A549 (cell line): Measurements from ENCODE around the gene TTYH3. TPM values are rescaled to one million over a fixed set of nuclear protein-coding genes. Genes with fewer than 3 reads are reported as not detected.

Source experiments
- ATAC-seq, 2 experiments: fragments of 200-7000 bp in 1 of 2; fragments of >200 bp in 1 of 2; cut with Nextera tagmentation in 1 of 2; cut with Tn5 transposase in 1 of 2; 3 replicates each; pipeline versions ENCODE4 v1.8.0 to v1.9.1; 2018 to 2020; ENCODE audit warnings: mild to moderate bottlenecking in 1 of 2, moderate library complexity in 1 of 2
- CTCF ChIA-PET: fragments of 300-600 bp; sonication (Branson Sonifier 250); formaldehyde crosslinking; extraction: SDS; loops from one replicate; lab custom pipeline; 2021; ENCODE audit warnings: antibody characterized with exemption, inconsistent platforms; lab: Yijun Ruan, JAX
- POLR2A ChIA-PET: fragments of 350-600 bp; formaldehyde crosslinking; extraction: SDS; loops from one replicate; lab custom pipeline; 2021; ENCODE audit warnings: antibody characterized with exemption, inconsistent platforms; lab: Yijun Ruan, JAX
- DNase-seq, 2 experiments: peaks; one replicate each; pipeline versions ENCODE4 v3.0.0 to v3.0.0-alpha.2; 2011 to 2016; ENCODE audit warnings: low read depth in 1 of 2, low spot score in 1 of 2
- FAIRE-seq: peaks from 2 replicates; lab custom pipeline; 2011; peaks lifted over from hg19 to GRCh38; lab: Jason Lieb, UNC
- H3K27ac ChIP-seq, 2 experiments: fragments of >200 bp; sonication (Bioruptor Twin); formaldehyde crosslinking; 3 replicates each; pipeline ENCODE4 v1.5.1; 2016 to 2017
- H3K4me1 ChIP-seq: fragments of >200 bp; sonication (Bioruptor Twin); formaldehyde crosslinking; 3 replicates; pipeline ENCODE4 v1.6.1; 2016
- H3K4me2 ChIP-seq: fragments of >200 bp; sonication (Bioruptor Twin); formaldehyde crosslinking; 3 replicates; pipeline ENCODE4 v1.6.1; 2016
- H3K4me3 ChIP-seq: fragments of >200 bp; sonication (Bioruptor Twin); formaldehyde crosslinking; 3 replicates; pipeline ENCODE4 v1.5.1; 2016
- H3K9me3 ChIP-seq: fragments of >200 bp; sonication (Bioruptor Twin); formaldehyde crosslinking; 3 replicates; pipeline ENCODE4 v1.6.1; 2016
- ATOH8 ChIP-seq: fragments of 250-450 bp; sonication (Bioruptor Pico); IDR thresholded peaks from 2 replicates; pipeline ENCODE4 v1.5.0; 2020; ENCODE audit warnings: low read depth, mild to moderate bottlenecking, moderate library complexity
- BCL3 ChIP-seq: fragments of >200 bp; sonication (Bioruptor Twin); formaldehyde crosslinking; IDR thresholded peaks from 3 replicates; pipeline ENCODE4 v1.6.1; 2016
- BHLHE40 ChIP-seq: IDR thresholded peaks from 2 replicates; pipeline ENCODE4 v1.6.1; 2012; ENCODE audit warnings: low read depth, low read length, inconsistent platforms
- CHD4 ChIP-seq: fragments of 200-600 bp; sonication (generic); IDR thresholded peaks from 2 replicates; pipeline ENCODE4 v1.6.1; 2016; ENCODE audit warnings: antibody characterized with exemption, mild to moderate bottlenecking, borderline replicate concordance
- E2F6 ChIP-seq: IDR thresholded peaks from 2 replicates; pipeline ENCODE4 v1.6.1; 2012; ENCODE audit warnings: low read depth, borderline replicate concordance
- ELK1 ChIP-seq: fragments of 150-350 bp; IDR thresholded peaks from 2 replicates; pipeline ENCODE4 v1.6.1; 2014; ENCODE audit warnings: low read depth, mild to moderate bottlenecking, low read length
- HES2 ChIP-seq: fragments of >200 bp; sonication (Bioruptor Twin); formaldehyde crosslinking; IDR thresholded peaks from 2 replicates; pipeline ENCODE4 v1.6.1; 2016
- KDM1A ChIP-seq: fragments of 200-600 bp; sonication (generic); IDR thresholded peaks from 2 replicates; pipeline ENCODE4 v1.6.1; 2016; ENCODE audit warnings: low read depth, mild to moderate bottlenecking
- MAX ChIP-seq: IDR thresholded peaks from 2 replicates; pipeline ENCODE4 v1.6.1; 2012
- MAZ ChIP-seq: fragments of 150-350 bp; IDR thresholded peaks from 2 replicates; pipeline ENCODE4 v1.6.1; 2014; ENCODE audit warnings: antibody characterized with exemption, low read depth, low read length, borderline replicate concordance
- MYC ChIP-seq: IDR thresholded peaks from 2 replicates; pipeline ENCODE4 v1.6.1; 2012; ENCODE audit warnings: mild to moderate bottlenecking, inconsistent platforms, low read length, improper control_type of control experiment, borderline replicate concordance
- NFE2L2 ChIP-seq: fragments of 150-350 bp; conservative IDR thresholded peaks from 2 replicates; pipeline ENCODE4 v1.6.1; 2014; ENCODE audit warnings: low read length
- NPAS2 ChIP-seq: fragments of 250-450 bp; sonication (Bioruptor Pico); IDR thresholded peaks from 2 replicates; pipeline ENCODE4 v1.8.0; 2022; ENCODE audit warnings: mild to moderate bottlenecking, moderate library complexity, borderline replicate concordance
- PBX3 ChIP-seq: IDR thresholded peaks from 2 replicates; pipeline ENCODE4 v1.6.1; 2012
- PHF8 ChIP-seq: fragments of 200-600 bp; sonication (generic); IDR thresholded peaks from 2 replicates; pipeline ENCODE4 v1.6.1; 2016; ENCODE audit warnings: low read depth, mild to moderate bottlenecking, antibody characterized with exemption, moderate library complexity, borderline replicate concordance
- POLR2AphosphoS2 ChIP-seq: conservative IDR thresholded peaks from 2 replicates; pipeline ENCODE4 v1.6.1; 2012; ENCODE audit warnings: low read length, improper control_type of control experiment, inconsistent platforms
- REST ChIP-seq: fragments of 200-600 bp; sonication (generic); IDR thresholded peaks from 2 replicates; pipeline ENCODE4 v1.6.1; 2016; ENCODE audit warnings: antibody characterized with exemption, mild to moderate bottlenecking, moderate library complexity
- RFX5 ChIP-seq: fragments of 450-650 bp; IDR thresholded peaks from 2 replicates; pipeline ENCODE4 v1.7.1; 2014; ENCODE audit warnings: antibody characterized with exemption, mild to moderate bottlenecking, moderate library complexity
- SMC3 ChIP-seq: fragments of >200 bp; sonication (Bioruptor Twin); formaldehyde crosslinking; IDR thresholded peaks from 3 replicates; pipeline ENCODE4 v1.6.1; 2018; ENCODE audit warnings: inconsistent platforms
- SREBF2 ChIP-seq: fragments of 450-650 bp; IDR thresholded peaks from 2 replicates; pipeline ENCODE4 v1.6.1; 2014; ENCODE audit warnings: mild to moderate bottlenecking, moderate library complexity
- USF2 ChIP-seq: fragments of 450-650 bp; IDR thresholded peaks from 2 replicates; pipeline ENCODE4 v1.6.1; 2014; ENCODE audit warnings: antibody characterized with exemption
- ZC3H11A ChIP-seq: fragments of 450-650 bp; IDR thresholded peaks from 2 replicates; pipeline ENCODE4 v1.6.1; 2014; ENCODE audit warnings: antibody characterized with exemption, mild to moderate bottlenecking
- ZNF302 ChIP-seq: fragments of 250-450 bp; sonication (Bioruptor Pico); IDR thresholded peaks from 2 replicates; pipeline ENCODE4 v1.9.0; 2021; ENCODE audit warnings: inconsistent platforms, mild to moderate bottlenecking, moderate library complexity
- WGBS: methylation state at CpG from one replicate; pipeline ENCODE4 v1.1.6; 2017; ENCODE audit errors: missing lambda C conversion rate; 5-methylcytosine and 5-hydroxymethylcytosine counted together
- polyA plus RNA-seq, 4 experiments: library from polyadenylated mRNA; depleted of rRNA in 3 of 4; stranded (reverse); fragments of >200 nt; fragmentation: RNase III in 1 of 4; extraction: RNeasy Plus Mini Kit Qiagen cat#74134 plus additional on column Dnase treatment in 1 of 4; gene quantifications; 2 replicates in 3 of 4; 3 replicates in 1 of 4; pipeline ENCODE4 v1.2.3, GENCODE V29; 2011 to 2017

TTYH3 gene
- polyA plus RNA-seq, 2 of the 4 experiments (the other 2 are of a cell fraction), result 11.3 to 43.6 TPM

GRCh38 chr7:2710901-2711551, 79.2 kb downstream of the TTYH3 start:
- POLR2A ChIA-PET, result interaction anchor here (0.5 kb wide), 1 partner anchor 80 kb away, joined by 4 read pairs; no protein-coding TSS in a partner anchor
- TF ChIP-seq HES2 (no peak), E2F6 (no peak), SREBF2 (no peak), PHF8 (no peak)
- TF ChIP-seq, all 56 proteins: peak for 0
- Histone ChIP-seq H3K9me3 (no peaks in the 10 kb centered on the region), H3K27ac (no peak overlapping the region), H3K4me2 (no peak overlapping the region), H3K4me3 (no peak overlapping the region), H3K4me1 (no peaks in the 10 kb centered on the region)
- 41% methylated on average over 4 of the region's 4 CpGs for WGBS
- FAIRE-seq (no peak), DNase-seq (no peak), ATAC-seq (no peak)
- CTCF ChIA-PET, result interaction anchor here (0.9 to 6.7 kb wide), 24 partner anchors 8 to 261 kb away, joined by 3 to 36 read pairs (median 9); no protein-coding TSS in a partner anchor

- DNase-seq (no peak), ATAC-seq (no peak), FAIRE-seq (no peak)
- TF ChIP-seq ELK1, result no peak
- TF ChIP-seq KDM1A, result no peak
- no peak for TF ChIP-seq RFX5
- no peak for TF ChIP-seq PBX3
- TF ChIP-seq SMC3, result no peak
- no peak for TF ChIP-seq CHD4
- no peak for TF ChIP-seq BHLHE40
- TF ChIP-seq NPAS2 (CRISPR knock-in tag), result no peak
- no peak for TF ChIP-seq MAX
- TF ChIP-seq ZC3H11A, result no peak
- no peak for TF ChIP-seq USF2
- no peak for TF ChIP-seq BCL3
- no peak for TF ChIP-seq ATOH8 (CRISPR knock-in tag)
- no peak for TF ChIP-seq REST
- TF ChIP-seq MYC, result no peak
- no peak for TF ChIP-seq POLR2AphosphoS2
- TF ChIP-seq ZNF302 (CRISPR knock-in tag), result no peak
- no peak for TF ChIP-seq NFE2L2
- TF ChIP-seq MAZ, result no peak
- no peak for TF ChIP-seq SREBF2
- Histone ChIP-seq H3K27ac (no peak overlapping the region), H3K4me3 (no peak overlapping the region), H3K4me2 (no peak overlapping the region), H3K4me1 (no peaks in the 10 kb centered on the region), H3K9me3 (no peaks in the 10 kb centered on the region)
- ChIA-PET POLR2A (no interaction called here), CTCF (interaction anchor here (0.6 to 6.7 kb wide), 6 partner anchors 15 to 1774 kb away, joined by 3 to 36 read pairs (median 8); no protein-coding TSS in a partner anchor)
- WGBS, result 84% methylated on average over 22 of the region's 25 CpGs
These were observed 80.3 kb downstream of the TTYH3 start for GRCh38 chr7:2711895-2712675.
